Measurements from ENCODE around the gene SLC9A3.

The SLC9A3 gene

DNA sequence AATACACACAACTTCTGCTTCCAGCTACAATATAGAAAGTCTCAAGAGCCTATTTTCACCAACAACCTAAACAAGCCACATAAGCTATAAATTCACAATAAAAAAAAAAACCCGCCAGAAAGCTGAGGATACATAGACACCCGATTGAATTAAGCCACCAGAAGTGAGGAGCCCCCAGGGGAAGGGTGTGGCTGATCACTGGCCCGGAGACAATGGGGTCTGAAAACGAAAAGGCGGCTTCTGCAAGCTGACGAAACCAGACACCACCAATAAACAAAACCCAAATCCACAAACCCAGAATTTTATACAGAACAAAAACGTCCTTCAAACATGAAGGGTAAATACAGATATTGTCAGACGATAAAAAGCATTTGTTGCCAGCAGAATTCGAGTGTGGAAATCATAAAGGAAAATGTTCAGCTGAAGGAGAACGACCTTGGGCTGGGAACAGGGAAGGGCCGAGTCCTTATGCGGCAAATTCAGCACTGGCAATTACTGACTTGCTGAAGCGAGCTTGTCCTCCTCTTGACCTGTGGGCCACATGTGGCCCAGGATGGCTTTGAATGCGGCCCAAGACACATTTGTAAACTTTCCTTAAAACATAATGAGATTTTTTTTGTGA, 48.3 kb upstream of the SLC9A3 start:
- ATAC-seq (ENCODE audit: insufficient read depth, low read depth), result no peak
- DNase-seq, result no peak
- no peaks in the 10 kb centered on the region for H3K79me2 ChIP-seq (ENCODE audit: insufficient read depth, low read length)
- 0 out of 2 replicates have a peak, but pooled peaks cover 4% of the 10 kb centered on the region for H4K20me1 ChIP-seq (ENCODE audit: insufficient read depth, low read length)
- H3K4me1 ChIP-seq (ENCODE audit: insufficient read depth, low read length), result no peaks in the 10 kb centered on the region
- TF ChIP-seq EZH2 (IDR thresholded peaks at IDR 0.05; ENCODE audit: borderline replicate concordance, low read depth, low read length, severe bottlenecking), result no peak
- TF ChIP-seq, protein P1, sequence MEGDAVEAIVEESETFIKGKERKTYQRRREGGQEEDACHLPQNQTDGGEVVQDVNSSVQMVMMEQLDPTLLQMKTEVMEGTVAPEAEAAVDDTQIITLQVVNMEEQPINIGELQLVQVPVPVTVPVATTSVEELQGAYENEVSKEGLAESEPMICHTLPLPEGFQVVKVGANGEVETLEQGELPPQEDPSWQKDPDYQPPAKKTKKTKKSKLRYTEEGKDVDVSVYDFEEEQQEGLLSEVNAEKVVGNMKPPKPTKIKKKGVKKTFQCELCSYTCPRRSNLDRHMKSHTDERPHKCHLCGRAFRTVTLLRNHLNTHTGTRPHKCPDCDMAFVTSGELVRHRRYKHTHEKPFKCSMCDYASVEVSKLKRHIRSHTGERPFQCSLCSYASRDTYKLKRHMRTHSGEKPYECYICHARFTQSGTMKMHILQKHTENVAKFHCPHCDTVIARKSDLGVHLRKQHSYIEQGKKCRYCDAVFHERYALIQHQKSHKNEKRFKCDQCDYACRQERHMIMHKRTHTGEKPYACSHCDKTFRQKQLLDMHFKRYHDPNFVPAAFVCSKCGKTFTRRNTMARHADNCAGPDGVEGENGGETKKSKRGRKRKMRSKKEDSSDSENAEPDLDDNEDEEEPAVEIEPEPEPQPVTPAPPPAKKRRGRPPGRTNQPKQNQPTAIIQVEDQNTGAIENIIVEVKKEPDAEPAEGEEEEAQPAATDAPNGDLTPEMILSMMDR (IDR thresholded peaks at IDR 0.05; ENCODE audit: borderline replicate concordance, extremely low read depth, low read length, poor library complexity, severe bottlenecking), result no peak
- H3K36me3 ChIP-seq (ENCODE audit: insufficient read depth, low read length), result no peaks in the 10 kb centered on the region
- H3K9me3 ChIP-seq (ENCODE audit: insufficient read depth, low read length, severe bottlenecking), result peaks cover 6% of the 10 kb centered on the region
- no peak overlapping the region for H3K27ac ChIP-seq (ENCODE audit: low read length)
- H3K4me2 ChIP-seq (ENCODE audit: insufficient read depth, low read length), result no peak overlapping the region
- H3K27me3 ChIP-seq (ENCODE audit: insufficient read depth, low read length, poor library complexity), result no peaks in the 10 kb centered on the region
- H3K4me3 ChIP-seq (ENCODE audit: low read depth in 1 of 2, low read length in 2 of 2), result no peak overlapping the region
- H3K9ac ChIP-seq (ENCODE audit: low read depth, low read length), result no peak overlapping the region
- no peak overlapping the region for H2AFZ ChIP-seq (ENCODE audit: low read depth, low read length)

DNA sequence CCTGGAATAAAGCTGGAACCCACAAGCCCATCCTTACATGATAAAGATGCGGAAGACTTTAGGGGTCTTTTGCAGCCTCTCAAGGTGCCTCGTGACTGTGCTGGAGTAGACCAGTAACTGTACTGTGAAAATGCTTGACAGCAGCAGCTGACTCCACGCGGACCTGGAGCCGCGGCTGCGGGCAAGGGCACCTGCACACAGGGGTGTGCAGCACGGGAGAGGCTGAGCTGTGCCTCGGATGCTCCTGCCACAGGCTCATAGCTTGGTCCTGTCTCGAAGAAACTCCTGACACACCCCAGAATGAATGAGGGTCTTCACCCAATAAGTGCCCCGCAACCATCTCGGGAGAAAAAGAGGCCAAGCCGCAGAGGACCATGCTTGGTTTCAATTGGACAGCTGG, 47.5 kb upstream of the SLC9A3 start:
- Histone ChIP-seq H3K27ac (ENCODE audit: low read length) (no peak overlapping the region), H3K4me2 (ENCODE audit: insufficient read depth, low read length) (no peak overlapping the region), H2AFZ (ENCODE audit: low read depth, low read length) (no peak overlapping the region), H3K27me3 (ENCODE audit: insufficient read depth, low read length, poor library complexity) (no peaks in the 10 kb centered on the region), H4K20me1 (ENCODE audit: insufficient read depth, low read length) (0 out of 2 replicates have a peak, but pooled peaks cover 4% of the 10 kb centered on the region), H3K4me1 (ENCODE audit: insufficient read depth, low read length) (no peaks in the 10 kb centered on the region), H3K9me3 (ENCODE audit: insufficient read depth, low read length, severe bottlenecking) (peaks cover 6% of the 10 kb centered on the region), H3K4me3 (ENCODE audit: low read depth in 1 of 2, low read length in 2 of 2) (no peak overlapping the region), H3K36me3 (ENCODE audit: insufficient read depth, low read length) (no peaks in the 10 kb centered on the region), H3K9ac (ENCODE audit: low read depth, low read length) (no peak overlapping the region), H3K79me2 (ENCODE audit: insufficient read depth, low read length) (no peaks in the 10 kb centered on the region)
- ATAC-seq (ENCODE audit: insufficient read depth, low read depth) (no peak), DNase-seq (no peak)
- no peak for TF ChIP-seq EZH2 (IDR thresholded peaks at IDR 0.05; ENCODE audit: borderline replicate concordance, low read depth, low read length, severe bottlenecking)
- TF ChIP-seq, protein P1 (IDR thresholded peaks at IDR 0.05; ENCODE audit: borderline replicate concordance, extremely low read depth, low read length, poor library complexity, severe bottlenecking), result no peak

DNA sequence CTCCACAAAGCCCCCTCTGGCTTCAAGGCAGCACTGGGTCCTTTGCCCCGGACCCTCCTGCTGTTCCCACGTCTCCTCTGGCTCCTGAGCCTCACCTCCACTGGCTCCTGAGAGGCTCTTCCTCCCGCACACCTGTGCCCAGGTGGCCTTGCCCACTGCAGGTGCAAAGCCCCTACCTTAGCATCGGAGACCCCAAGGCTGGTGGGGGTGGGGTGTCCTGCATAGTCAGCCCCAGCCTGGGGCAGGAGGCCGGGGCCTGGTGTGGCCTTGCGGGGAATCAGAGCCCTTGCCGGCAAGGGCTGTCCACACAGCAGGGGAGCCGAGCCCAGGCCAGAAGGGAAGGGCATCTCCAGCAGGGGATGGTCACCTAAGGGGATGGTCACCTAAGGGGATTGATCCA, 46.6 kb upstream of the SLC9A3 start:
- Histone ChIP-seq H3K9me3 (ENCODE audit: insufficient read depth, low read length, severe bottlenecking) (peaks cover 6% of the 10 kb centered on the region), H3K27me3 (ENCODE audit: insufficient read depth, low read length, poor library complexity) (no peaks in the 10 kb centered on the region), H3K9ac (ENCODE audit: low read depth, low read length) (no peak overlapping the region), H3K4me3 (ENCODE audit: low read depth in 1 of 2, low read length in 2 of 2) (no peak overlapping the region), H3K27ac (ENCODE audit: low read length) (no peak overlapping the region), H4K20me1 (ENCODE audit: insufficient read depth, low read length) (0 out of 2 replicates have a peak, but pooled peaks cover 4% of the 10 kb centered on the region), H3K4me2 (ENCODE audit: insufficient read depth, low read length) (no peak overlapping the region), H3K36me3 (ENCODE audit: insufficient read depth, low read length) (no peaks in the 10 kb centered on the region), H3K4me1 (ENCODE audit: insufficient read depth, low read length) (no peaks in the 10 kb centered on the region), H2AFZ (ENCODE audit: low read depth, low read length) (no peak overlapping the region), H3K79me2 (ENCODE audit: insufficient read depth, low read length) (no peaks in the 10 kb centered on the region)
- TF ChIP-seq, protein P1 (IDR thresholded peaks at IDR 0.05; ENCODE audit: borderline replicate concordance, extremely low read depth, low read length, poor library complexity, severe bottlenecking), result no peak
- TF ChIP-seq EZH2 (IDR thresholded peaks at IDR 0.05; ENCODE audit: borderline replicate concordance, low read depth, low read length, severe bottlenecking), result no peak
- DNase-seq, result no peak
- ATAC-seq (ENCODE audit: insufficient read depth, low read depth), result no peak

All from DND-41 (cell line).